GM18511 (cell line): ENCODE results near the gene KRT14.
"Not testable (repeated sequence)": the region's sequence is repeated elsewhere in the genome, so short reads cannot be mapped to it uniquely, and the experiment has no call there.

Experiments
- ATAC-seq: cut with Tn5 transposase; IDR thresholded peaks from one replicate; pipeline ENCODE4 v1.9.1; 2021; ENCODE audit warnings: mild to moderate bottlenecking, moderate library complexity; ENCODE audit not compliant: unreplicated experiment

KRT14 gene

GRCh38 chr17:41580244-41580575, 6.5 kb downstream of the KRT14 start:
- ATAC-seq: no peak

GRCh38 chr17:41579484-41580243, 7.0 kb downstream of the KRT14 start:
- ATAC-seq: no peak

- no peak for ATAC-seq
Observed at GRCh38 chr17:41578971-41579370, 7.7 kb downstream of the KRT14 start.

- ATAC-seq: no peak
Observed at GRCh38 chr17:41578538-41578937, 8.2 kb downstream of the KRT14 start.

GRCh38 chr17:41576740-41577139, 10.0 kb downstream of the KRT14 start:
- ATAC-seq: not testable (repeated sequence)

GRCh38 chr17:41575336-41575735, 11.4 kb downstream of the KRT14 start:
- ATAC-seq: no peak

- ATAC-seq: no peak
Observed at GRCh38 chr17:41571561-41572434, 14.9 kb downstream of the KRT14 start, which contains the start of gene KRT9. Gene KRT9 (minus strand): TSS chr17:41572059. CDS start chr17:41571992, 67 bp downstream.

GRCh38 chr17:41567317-41567716, 19.4 kb downstream of the KRT14 start:
- no peak for ATAC-seq

GRCh38 chr17:41565338-41565737, 21.4 kb downstream of the KRT14 start:
- ATAC-seq: no peak

- ATAC-seq: no peak
Observed at GRCh38 chr17:41563607-41564170, 23.0 kb downstream of the KRT14 start.

GRCh38 chr17:41561554-41561953, 25.1 kb downstream of the KRT14 start:
- no peak for ATAC-seq

- no peak for ATAC-seq
Observed at GRCh38 chr17:41559548-41559947, 27.1 kb downstream of the KRT14 start.

GRCh38 chr17:41556931-41557330, 29.8 kb downstream of the KRT14 start:
- no peak for ATAC-seq

GRCh38 chr17:41556306-41556705, 30.4 kb downstream of the KRT14 start:
- no peak for ATAC-seq

GRCh38 chr17:41555105-41555887, 31.4 kb downstream of the KRT14 start:
- ATAC-seq: no peak

- ATAC-seq: no peak
Observed at GRCh38 chr17:41553987-41554680, 32.6 kb downstream of the KRT14 start.

GRCh38 chr17:41553176-41553575, 33.5 kb downstream of the KRT14 start:
- no peak for ATAC-seq

GRCh38 chr17:41552455-41552854, 34.2 kb downstream of the KRT14 start:
- ATAC-seq: no peak

GRCh38 chr17:41551365-41551764, 35.3 kb downstream of the KRT14 start:
- ATAC-seq: no peak

- no peak for ATAC-seq
Observed at GRCh38 chr17:41549596-41550039, 37.1 kb downstream of the KRT14 start.
